HG02840 (cell line): Measurements from ENCODE around the gene GJD3.
"Not testable (repeated sequence)": the region's sequence is repeated elsewhere in the genome, so short reads cannot be mapped to it uniquely, and the experiment has no call there.

Experiments used
- ATAC-seq: cut with Tn5 transposase; IDR thresholded peaks from one replicate; pipeline ENCODE4 v1.9.1; 2021; ENCODE audit warnings: mild to moderate bottlenecking, moderate library complexity, moderate number of reproducible peaks; ENCODE audit not compliant: unreplicated experiment, low FRiP score

Gene GJD3

DNA sequence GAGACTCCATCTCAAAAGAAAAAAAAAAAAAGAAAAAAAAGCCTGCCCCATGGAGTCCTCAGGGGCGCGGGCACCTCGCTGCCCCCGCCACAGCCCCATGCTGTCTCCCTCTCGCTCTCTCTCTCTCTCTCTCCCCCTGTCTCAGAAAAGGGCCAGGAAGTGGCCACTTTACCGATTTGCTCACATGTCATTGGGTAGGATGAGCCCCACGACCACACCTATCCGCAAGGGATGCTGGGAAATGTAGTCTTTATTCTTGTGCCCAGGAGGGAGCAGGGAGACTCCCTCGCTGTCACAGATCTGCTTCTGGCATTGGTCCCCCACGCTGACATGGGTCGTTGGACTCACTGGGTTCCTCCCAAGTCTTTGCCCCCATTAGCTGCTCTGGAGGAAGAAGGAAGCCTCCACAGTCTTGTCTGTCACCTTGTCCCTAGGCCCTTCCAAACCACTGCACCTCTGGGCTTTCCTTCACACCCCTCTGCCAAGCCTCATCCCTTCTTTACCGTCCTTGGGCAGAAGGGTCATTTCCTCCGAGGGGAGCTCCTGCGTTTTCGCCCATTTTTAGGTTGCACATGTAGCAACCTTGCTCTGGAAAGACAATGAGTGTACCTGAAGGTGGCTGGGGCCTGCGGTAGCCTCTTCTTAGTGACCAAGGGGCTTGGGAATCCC is 6.9 kb upstream of the GJD3 start:
- no peak for ATAC-seq

DNA sequence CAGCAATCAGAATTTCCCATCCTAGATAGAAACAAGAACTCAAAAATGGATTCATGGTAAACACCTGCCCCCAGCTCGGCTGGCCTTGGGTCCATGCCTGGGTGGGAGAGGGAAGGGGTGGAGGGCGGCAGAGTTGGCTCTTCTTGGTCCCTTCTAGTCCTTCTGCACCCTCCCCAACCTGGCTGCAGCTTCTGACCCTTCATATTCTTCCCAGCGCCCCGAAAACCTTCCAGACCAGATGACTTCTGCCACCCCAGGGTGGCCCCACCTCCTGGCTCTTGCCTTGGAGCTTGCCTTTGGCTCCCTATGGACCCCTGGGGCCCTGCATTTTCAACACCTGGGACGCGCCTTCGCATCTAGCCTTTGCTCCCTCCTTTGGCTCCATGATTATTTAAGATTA is 5.4 kb upstream of the GJD3 start:
- no peak for ATAC-seq

DNA sequence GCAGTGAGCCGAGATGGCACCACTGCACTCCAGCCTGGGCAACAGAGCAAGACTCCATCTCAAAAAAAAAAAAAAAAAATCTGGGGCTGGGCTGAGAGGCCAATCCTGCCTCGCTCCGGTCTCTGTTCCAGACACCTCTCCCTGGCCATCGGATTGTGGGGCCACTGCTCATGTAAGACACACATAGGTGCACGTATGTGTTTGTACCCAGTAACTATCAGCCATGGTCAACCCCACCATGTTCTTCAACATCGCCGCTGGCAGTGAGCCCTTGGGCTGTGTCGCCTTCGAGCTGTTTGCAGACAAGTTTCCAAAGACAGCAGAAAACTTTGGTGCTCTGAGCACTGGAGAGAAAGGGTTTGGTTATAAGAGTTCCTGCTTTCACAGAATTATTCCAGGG is 3.2 kb upstream of the GJD3 start:
- not testable (repeated sequence) for ATAC-seq

DNA sequence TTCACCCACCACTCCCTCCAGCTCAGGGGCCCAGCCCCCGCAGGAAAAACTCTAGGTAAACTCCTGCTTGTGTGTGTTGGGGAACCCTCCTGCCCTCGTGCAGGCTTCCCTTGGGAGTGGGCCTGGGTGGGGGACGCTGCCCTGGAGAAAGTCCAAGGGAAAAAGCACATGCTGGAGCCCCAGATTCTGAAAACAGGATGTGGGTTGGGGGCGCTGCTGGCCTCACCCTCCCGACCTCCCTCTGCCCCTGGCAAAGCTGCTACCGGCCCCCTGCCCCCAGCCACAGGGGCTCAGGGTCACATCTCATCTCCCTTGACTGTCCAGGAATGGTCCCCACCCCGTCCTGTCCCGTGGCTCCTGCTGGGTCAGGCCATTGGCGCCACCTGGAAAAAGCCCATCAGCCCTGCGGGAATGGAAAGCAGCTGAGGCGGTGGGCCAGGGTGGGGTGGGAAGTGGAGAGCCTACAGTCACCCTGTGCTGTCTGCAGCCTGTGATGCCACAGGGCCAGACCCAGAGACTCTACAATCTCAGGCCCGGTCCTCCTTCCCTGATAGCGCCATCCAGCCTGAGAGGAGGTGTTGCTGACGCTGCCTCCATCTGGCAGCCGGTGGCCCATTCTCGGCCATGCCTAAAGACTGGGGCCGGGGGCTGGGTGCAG is 2.5 kb upstream of the GJD3 start:
- ATAC-seq = no peak

DNA sequence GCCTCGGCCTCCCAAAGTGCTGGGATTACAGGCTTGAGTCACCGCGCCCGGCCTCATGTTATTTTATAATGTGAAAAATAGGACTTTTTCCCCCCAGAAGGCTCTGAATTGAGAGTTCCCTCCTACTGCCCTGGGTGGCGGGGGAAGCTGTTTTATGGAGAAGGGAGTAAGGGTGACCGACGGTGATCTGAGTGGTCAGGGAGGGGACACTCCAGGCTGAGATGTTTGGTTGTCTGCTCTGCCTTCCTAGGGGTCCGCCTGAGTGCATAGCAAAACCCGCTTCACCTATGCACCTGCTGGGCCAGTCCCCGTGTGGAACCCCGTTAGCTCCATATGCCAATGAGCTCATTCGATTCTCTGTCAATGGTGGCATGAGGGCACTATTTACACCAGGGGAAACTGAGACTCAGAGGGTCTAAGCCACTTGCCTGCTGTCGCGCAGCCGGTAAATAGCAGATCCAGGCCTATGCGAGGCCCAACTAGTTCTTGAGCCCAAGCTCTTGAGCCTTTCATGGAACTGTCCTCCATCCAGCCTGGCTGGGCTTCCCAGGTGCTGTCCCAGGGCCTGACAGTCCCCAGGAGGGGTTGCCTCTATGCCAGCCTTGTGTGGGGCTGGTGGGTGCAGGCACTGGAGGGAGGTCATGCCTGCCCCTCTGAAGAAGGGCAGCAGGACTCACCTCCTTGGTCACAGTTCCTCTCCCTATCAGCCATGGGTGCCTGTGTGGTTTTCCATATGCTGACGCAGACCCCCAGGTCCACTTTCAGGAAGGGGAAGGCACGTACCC is 1.7 kb upstream of the GJD3 start:
- no peak for ATAC-seq

DNA sequence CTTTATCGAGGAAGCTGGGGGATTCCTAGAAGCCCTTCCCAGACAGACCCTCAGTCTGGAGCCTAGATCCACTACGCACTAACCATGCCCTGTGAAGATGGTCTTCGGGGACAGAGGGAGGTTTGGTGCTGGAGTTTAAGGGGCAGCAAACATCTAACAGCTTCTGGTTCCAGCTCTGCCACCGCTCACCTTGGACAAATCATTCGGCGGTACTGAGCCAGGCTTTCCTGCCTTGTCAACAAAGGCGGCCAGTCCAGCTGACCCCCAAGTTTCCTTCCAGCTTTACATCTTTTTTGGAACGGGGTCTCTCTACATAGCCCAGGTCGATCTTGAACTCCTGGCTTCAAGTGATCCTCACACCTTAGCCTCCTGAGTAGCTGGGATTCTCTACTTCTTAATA is 369 bp upstream of the GJD3 start:
- ATAC-seq = no peak

DNA sequence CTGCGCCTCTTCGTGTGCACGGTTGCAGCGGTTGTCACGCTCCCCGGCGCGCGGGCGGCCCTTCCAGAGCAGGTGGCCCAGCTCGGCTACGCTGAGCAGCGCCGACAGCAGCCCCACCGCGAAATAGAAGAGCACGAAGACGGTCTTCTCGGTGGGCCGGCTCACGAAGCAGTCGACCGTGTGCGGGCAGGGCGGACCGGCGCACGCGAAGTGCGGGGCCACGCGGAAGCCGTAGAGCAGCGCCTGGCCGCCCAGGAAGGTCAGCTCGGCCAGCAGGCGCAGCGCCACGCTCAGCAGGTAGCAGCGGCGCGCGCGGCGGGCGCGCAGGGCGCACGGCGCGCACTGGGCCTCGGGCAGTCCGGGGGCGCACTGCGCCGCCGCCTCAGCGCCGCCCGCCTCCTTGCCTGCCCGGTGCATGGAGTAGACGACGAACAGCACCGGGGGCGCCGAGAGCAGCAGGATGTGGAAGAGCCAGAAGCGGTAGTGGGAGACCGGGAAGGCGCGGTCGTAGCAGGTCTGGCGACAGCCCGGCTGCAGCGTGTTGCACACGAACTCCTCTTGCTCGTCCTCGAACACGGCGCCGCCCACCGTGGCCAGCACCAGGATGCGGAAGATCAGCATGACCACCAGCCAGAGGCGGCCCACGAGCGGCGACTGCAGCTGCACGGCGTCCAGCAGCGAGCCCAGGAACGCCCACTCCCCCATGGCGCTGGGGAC is 1.3 kb downstream of the GJD3 start:
- ATAC-seq = no peak

DNA sequence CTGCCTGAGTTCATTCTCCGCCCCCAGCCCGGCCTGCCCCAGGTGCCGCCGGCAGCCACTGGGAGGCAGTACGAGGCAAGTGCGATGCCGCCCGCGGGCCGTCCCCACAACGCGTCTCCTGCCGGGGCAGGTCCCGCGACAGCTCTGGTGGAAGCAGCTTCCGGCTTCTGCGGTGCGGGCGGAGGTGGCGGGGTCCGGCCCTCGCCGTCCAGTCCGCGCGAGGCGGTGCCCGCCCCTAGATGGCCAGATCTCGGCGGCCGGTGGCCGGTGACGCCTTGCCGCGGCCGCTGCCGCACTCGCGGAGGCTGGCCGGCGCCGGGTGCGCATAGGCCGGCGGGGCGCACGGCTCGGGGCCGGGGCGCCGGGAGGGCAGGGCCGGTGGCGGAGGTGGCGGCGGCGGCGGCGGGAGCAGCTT is 1.8 kb downstream of the GJD3 start:
- ATAC-seq = peak; percentile 60

DNA sequence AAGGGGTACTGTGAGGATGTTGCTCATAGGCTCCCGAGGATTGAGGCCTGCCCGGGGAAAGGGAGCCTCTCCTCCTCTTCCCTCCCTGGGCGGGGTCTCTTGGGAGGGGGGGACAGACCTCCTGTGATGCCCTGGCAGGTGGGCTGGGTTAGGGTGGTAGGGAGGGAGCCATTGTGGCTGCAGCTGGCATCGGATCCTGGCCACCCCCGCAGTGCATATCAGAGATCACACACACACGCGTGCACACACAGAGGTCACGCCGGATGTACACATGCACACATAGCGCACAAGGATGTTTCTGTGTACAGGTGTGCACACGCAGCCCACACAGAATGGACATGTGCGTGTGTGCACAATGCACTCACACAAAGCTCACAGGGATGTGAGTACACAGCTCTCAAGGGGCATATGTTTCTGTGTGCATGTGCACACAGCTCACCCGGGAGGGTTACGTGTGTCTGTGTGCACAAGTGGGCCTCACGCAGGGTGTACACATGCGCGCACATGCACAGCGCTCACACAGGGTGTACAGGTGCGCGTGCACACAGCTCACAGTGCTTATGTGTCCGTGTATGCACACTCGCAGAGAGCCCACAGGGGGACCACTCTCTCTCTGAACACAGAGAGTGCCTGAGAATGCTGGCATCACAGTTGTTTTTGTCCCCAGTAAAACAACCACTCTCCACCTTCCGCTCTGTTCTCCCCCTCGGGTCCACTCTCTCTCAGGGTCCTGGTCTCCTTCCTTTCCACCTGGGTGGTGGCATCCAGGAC is 2.4 kb downstream of the GJD3 start:
- ATAC-seq = no peak

DNA sequence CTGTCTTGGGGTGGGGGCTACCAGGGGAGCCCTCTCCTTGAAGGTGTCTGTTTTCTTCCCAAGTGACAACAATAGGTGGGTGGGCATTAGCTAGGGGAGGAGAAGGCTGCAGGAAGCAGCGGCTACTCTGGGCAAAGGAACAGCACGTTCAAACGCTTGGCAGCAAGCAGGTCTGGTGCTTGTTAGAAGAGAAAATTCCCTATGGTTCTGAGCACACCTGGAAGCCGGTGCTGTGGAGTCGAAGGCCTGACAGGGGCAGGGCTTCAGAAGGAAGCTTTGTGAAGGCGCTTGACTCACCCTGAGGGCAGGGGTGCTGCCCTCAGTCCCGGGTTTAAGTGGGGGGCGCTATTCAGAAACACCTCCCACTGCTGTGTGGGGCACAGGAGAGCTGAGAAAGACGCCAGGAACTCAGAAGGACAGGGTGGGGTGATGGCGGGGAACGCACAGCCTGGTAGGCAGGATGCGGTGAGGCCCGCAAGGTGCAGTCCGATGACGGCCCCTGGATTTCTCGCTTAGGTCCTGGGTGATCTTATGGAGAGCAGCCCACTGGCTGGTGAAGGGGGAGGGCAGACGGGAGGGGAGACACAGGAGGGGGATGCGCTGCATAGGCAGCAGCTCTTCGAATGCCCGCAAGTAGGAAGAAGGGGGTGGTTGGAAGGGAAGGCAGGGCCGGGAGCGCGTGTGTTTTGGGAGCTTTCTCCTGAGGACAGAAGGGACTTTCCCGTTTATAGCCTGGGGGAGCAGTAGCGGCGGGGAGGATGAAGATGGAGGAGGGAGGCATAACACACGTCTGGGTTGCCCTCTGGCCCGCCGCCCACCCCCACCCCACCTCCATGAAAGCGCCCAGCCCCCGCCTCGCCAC is 3.2 kb downstream of the GJD3 start:
- no peak for ATAC-seq

DNA sequence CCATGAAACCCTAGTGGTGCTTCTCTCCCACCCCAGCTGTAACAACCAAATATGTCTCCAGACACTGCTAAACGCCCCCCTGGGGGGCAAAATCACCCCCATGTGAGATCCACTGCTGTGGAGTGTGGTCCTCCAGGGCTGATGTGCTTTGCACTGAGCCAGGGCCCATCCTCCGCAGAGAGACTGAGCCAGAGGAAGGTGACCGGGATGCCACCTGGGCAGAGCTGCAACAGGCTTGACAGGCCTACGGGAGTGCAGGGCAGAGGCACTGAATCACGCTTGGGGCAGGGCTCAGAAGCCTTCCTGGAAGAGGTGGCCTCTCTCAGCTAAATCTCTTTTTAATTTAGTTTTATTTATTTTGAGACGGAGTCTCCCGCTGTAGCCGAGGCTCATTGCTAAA is 4.4 kb downstream of the GJD3 start:
- no peak for ATAC-seq

DNA sequence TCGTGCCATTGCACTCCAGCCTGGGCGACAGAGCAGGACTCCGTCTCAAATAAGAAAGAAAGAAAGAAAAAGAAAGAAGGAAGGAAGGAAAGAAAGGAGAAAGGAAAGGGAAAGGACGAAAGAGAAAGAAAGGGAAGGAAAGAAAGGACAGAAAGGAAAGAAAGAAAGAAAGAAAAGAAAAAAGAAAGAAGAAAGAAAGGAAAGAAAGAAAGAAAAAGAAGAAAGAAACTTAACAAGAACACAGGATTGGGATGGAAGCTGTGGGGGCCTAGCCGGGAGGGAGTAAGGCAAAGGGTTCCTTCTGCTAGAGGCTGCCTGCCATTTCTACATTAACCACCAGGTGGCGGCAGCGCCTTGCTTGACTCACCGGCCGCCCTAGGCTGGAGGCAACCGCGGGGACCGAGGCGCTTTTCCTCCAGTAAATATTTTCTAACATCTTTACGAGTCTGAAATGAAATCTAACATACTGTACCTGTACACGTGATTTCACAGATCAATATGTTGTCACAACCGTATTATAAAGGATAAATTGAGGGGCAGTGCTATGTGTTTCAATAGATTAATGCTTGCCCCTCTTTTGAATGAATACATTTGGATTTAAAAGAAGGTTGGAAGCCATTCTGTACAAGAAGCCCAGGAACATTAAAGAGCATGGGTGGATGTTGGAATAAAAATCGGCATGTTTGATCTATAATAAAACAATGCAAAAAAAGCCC is 6.1 kb downstream of the GJD3 start:
- no peak for ATAC-seq

DNA sequence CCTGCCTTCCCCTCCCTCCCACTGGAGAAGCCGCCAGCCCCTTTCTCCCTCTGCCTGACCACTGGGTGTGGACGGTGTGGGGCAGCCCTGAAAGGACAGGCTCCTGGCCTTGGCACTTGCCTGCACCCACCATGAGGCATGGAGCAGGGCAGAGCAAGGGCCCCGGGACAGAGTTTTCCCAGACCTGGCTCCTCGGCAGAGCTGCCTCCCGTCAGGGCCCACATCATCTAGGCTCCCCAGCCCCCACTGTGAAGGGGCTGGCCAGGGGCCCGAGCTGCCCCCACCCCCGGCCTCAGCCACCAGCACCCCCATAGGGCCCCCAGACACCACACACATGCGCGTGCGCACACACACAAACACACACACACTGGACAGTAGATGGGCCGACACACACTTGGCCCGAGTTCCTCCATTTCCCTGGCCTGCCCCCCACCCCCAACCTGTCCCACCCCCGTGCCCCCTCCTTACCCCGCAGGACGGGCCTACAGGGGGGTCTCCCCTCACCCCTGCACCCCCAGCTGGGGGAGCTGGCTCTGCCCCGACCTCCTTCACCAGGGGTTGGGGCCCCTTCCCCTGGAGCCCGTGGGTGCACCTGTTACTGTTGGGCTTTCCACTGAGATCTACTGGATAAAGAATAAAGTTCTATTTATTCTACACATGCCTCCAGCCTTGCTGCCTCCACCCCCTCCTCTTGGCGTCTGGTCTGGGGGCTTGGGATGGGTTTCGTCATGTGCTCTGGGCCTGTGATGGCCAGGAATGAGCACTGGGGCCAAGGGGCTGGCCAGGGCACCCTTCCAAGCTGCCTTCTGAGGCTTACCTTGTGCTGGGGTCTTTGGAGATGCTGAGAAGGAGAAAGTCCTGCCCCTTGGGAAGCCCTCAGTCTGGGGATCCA is 7.3 kb downstream of the GJD3 start:
- no peak for ATAC-seq

DNA sequence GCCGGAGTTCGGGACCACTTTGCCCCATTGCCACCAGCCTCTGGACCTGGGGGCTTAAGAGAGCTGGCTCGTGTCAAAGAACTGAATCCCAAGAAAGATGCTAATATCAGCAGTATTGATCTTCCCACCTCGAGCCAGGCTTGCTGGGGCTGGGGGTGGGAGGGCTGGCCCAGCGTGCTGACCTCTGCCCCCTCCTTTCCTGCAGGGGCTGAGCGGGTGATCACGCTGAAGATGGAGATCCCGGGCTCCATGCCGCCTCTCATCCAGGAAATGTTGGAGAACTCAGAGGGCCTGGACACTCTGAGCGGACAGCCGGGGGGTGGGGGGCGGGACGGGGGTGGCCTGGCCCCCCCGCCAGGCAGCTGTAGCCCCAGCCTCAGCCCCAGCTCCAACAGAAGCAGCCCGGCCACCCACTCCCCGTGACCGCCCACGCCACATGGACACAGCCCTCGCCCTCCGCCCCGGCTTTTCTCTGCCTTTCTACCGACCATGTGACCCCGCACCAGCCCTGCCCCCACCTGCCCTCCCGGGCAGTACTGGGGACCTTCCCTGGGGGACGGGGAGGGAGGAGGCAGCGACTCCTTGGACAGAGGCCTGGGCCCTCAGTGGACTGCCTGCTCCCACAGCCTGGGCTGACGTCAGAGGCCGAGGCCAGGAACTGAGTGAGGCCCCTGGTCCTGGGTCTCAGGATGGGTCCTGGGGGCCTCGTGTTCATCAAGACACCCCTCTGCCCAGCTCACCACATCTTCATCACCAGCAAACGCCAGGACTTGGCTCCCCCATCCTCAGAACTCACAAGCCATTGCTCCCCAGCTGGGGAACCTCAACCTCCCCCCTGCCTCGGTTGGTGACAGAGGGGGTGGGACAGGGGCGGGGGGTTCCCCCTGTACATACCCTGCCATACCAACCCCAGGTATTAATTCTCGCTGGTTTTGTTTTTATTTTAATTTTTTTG is 8.5 kb downstream of the GJD3 start:
- ATAC-seq = no peak

DNA sequence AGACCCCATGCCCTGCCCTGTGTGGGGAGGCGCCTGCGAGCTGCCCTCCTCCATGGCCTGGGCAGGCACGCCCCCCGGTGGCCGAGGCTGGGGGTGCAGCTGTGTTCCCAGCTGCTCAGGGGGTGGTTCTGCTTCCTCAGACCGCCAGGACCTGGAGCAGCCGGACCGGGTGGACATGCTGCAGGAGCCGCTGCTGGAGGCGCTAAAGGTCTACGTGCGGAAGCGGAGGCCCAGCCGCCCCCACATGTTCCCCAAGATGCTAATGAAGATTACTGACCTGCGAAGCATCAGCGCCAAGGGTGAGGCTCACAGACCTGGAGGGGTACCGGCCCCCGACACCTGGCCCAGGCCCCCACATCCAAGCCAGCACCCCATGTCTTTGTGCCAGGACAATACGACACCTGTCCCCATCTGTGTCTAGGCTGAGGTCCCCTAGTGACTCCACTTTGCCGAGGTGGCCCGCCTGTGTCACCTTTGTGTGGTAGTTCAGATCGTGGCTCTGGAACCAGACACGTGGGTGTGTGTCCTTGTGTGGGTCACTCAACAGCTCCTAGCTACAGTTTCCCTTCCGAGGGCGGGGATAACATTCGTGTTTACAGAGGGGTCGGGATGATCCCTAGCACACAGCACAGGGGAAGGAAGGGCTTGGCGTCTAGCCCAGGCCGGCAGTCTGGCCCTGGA is 9.3 kb downstream of the GJD3 start:
- ATAC-seq = no peak
